Germinal center (tissue), 1 donor: Measurements from ENCODE around the gene KCTD20.

ENCODE experiments used
- DNase-seq: peaks from one replicate; pipeline ENCODE4 v3.0.0; 2012; ENCODE audit warnings: mixed read lengths, low spot score

KCTD20 gene

DNA sequence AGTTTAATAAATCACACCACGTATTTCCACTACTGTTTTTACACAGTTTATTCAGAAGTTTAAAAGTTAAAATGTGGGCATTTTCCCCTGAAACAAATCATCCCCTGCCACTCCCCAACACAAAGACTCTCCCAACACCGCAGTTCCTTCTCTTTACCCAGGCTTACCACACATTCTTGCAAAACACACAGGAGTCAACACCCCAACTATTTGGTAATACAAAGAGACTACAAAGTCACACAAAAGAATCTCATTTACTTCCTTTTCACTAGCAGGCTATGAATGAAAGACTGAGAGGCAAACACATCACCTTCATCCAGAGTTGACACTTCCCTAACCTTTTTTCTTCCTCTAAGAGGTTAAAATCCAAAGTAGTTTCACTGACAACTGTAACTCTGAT lies 51.1 kb downstream of the KCTD20 start:
- no peak for DNase-seq

DNA sequence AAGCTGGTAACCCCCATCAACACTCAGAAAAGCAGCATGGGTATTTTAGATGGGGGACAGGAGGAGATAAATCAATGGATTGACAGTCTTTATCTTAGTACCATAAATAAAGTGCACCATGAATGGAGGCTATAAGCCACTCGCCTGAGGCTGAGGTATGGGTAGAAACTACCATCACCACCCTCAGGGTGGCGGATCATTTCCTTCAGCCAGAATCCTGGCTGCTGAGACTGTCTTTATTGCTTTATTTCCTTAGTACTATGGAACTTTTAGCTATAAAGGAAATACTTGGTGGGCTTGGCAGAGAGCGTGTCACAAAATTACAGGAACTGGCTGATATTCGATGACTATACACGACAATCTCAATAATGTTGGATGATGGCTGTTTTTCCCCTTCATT lies 52.3 kb downstream of the KCTD20 start:
- DNase-seq = no peak

DNA sequence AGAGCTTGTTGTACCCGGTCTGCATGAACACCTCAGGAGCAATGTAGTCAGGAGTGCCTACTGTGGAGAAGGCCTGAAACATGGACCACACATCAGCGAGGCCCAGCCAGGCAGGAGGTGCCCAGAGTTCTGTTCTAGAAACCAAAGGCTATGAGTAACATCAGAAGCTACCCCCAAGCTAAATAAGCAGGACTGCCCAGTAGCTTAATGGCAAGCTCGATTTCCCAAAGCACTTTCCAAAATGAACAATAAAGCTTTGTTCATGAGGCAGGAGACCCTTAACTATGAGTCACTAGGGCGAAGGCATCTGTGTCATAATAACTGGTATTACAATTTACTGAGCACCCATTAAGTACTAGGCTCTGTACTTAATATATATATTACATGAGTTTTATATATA lies 57.1 kb downstream of the KCTD20 start:
- DNase-seq = no peak

DNA sequence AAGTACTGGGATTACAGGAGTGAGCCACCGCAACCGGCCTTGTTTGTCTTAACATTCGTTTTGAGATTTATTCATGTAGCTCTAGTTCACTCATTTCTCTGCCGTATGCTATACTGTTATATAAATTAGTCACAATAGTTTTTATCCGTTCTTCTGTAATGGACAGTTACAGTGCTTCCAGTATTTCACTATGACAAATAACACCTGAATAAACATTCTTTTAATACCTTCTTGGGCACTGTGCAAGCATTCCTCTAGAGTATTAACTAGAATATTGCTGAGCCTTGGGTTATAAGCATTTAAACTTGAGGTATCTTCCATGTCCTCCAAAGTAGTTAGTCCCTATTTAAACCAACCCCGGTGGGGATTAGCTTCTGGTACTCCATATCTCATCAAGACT lies 58.9 kb downstream of the KCTD20 start:
- DNase-seq = no peak

- DNase-seq = no peak
Observed at GRCh38 chr6:36504181-36504580, 61.4 kb downstream of the KCTD20 start.

- no peak for DNase-seq
Observed at GRCh38 chr6:36504982-36505381, 62.2 kb downstream of the KCTD20 start.

GRCh38 chr6:36505744-36506534 lies 63.1 kb downstream of the KCTD20 start:
- DNase-seq = no peak

GRCh38 chr6:36506611-36507010 lies 63.8 kb downstream of the KCTD20 start:
- no peak for DNase-seq

GRCh38 chr6:36508532-36508931 lies 65.7 kb downstream of the KCTD20 start:
- DNase-seq = no peak

DNA sequence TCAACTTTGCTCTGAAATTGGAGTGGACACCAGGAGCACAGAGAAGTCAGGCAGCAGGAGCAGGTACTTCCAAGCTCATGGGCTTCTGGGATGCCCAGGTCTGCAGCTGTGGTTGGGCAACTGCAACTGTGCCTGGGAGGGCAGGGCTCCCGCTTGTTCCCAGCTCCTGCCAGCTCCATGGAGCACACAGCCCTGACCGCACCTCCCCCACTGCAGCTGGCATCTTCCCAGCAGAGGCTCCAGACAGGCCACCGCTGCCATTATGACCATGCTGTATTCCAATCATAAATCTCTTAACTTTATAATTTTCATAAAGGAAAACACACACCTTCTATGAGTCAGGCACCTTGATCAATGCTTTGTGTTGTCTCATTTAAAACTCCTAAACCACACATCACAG lies 67.6 kb downstream of the KCTD20 start:
- DNase-seq = no peak

- DNase-seq = no peak
Observed at GRCh38 chr6:36514554-36515456, 72.0 kb downstream of the KCTD20 start.

GRCh38 chr6:36515844-36516243 lies 73.0 kb downstream of the KCTD20 start:
- DNase-seq = no peak

DNA sequence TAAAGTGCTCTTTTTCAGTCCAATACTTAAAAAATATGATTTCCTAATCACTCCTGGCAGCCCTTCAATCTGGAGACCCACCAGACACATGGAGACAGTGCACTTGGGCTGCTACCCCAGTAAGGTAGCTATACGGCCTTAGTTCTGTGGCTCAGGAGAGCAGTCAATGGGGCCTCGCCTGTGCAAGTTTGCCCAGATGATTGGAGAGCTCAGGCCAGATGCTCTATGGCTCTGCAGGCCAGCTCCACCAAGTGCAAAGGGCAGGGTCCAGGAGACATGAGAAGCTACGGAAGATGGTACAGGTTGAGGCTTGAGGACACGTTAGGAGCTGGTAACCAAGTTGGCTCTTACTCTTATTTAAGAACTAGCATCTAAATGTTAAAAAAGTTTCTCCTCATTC lies 73.8 kb downstream of the KCTD20 start:
- DNase-seq = no peak

DNA sequence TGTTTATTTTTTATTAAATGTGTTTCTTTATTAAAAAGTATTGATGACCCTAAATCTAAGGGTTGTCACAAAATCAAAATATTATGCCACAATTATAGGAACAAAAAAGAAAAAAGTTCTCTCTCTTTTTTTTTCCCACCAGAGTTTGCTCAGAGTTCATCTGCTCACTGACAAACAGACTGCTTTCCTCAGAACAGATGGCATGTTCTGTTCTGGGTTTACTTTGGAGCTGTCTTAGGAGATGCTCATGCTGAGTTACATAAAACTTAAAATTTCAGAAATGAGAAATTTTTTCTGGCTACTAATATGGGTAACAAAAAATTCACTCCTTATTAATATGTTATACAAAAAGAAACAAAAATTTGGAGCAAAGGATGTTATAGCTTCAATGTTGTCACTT lies 74.2 kb downstream of the KCTD20 start:
- DNase-seq = no peak

GRCh38 chr6:36517408-36517807 lies 74.6 kb downstream of the KCTD20 start:
- DNase-seq = no peak

DNA sequence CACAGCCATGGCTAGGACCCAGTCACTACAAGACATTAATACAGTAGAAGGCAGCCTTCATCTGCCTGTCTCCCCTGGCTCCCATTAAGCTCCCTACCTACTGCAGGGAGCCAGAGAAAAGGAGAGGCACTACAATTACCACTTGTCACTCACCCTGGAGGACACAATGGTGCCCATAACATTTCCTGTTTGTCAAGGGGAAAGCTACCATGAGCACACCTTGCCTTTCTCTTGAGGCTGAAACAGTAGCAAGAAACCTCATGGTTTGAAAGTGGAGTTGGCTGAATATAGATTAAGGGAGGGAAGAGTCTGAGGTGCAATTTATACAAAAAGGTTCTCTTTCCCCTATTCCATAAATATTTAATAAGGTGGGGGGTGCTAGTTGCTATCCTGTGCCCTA lies 76.6 kb downstream of the KCTD20 start:
- DNase-seq = no peak

- DNase-seq = no peak
Observed at GRCh38 chr6:36523451-36523850, 80.7 kb downstream of the KCTD20 start.

GRCh38 chr6:36523936-36524499 lies 81.2 kb downstream of the KCTD20 start:
- no peak for DNase-seq

DNA sequence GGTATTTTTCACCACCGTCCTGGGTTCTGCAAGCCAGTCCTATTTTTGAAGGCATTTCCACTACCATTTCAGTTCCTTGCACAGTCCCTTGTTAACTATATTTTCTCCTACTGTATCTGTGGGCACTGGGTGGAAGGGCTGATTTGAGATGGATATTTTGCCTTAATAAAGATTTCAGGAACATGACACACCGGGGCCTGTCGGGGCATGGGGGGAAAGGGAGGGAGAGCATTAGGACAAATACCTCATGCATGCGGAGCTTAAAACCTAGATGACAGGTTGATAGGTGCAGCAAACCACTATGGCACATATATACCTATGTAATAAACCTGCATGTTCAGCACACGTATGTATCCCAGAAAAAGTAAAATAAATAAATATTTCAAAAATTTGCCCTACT lies 82.1 kb downstream of the KCTD20 start:
- DNase-seq = no peak

DNA sequence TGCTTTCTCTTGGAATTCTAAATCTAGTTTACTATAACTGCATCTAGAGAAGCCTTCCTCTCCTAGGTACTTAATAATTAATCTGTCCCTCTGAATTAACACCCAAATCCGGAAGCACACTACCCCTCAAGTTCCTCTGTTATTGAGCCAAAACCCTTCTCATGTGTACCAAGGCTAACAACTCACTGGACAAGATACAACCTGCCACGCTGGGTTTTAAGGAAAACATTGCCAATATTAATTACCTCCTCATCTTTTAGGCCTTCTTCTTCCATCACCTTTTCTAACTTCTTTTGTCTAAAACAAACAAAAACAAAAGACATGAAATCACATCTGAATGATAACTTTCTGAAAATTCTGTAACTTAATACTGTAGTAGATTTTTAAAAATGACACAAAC lies 82.5 kb downstream of the KCTD20 start:
- no peak for DNase-seq

DNA sequence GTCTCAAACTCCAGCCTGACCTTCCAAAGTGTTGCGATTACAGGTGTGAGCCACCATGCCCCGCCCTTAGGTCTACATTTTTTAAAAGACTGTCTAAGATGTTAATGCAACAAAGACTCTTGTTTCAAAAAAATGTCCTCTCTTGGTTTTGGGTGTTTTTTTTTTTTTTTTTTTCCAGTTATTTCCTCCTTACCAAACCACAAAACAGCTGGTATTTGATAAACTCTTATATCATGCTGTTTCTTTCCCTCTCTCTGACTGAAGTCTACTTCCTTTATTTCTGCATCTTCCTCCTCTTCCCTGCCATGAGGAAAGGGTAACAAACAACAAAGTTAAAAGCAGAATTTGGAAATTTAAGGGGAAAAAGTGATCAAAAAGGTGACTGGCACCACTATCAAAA lies 83.3 kb downstream of the KCTD20 start:
- no peak for DNase-seq

DNA sequence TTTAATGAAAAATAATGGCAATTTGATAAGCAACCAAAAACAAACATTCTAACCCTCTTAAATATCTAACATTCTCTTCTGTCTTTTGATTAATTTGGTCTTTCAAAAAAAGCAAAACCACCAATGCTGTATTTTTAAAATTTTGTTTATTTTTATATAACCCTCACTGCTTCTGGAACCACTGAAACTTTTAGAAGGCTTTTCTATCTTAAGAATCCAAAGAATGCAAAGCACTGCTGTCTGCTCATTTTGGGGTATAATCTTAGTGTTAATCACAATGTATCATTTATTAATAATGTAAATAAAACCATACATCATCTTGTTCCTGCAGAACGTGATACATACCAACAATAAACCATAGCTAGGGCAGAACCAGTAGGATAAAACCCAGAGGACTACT lies 90.5 kb downstream of the KCTD20 start:
- no peak for DNase-seq
